Daoy (cell line): Measurements from ENCODE around the gene OTOG. TPM values are rescaled to one million over a fixed set of nuclear protein-coding genes. Genes with fewer than 3 reads are reported as not detected.
"Not testable (repeated sequence)": the region's sequence is repeated elsewhere in the genome, so short reads cannot be mapped to it uniquely, and the experiment has no call there.

Source experiments
- DNase-seq: peaks from one replicate; pipeline ENCODE4 v3.0.0-alpha.2; 2015; ENCODE audit warnings: low read depth
- total RNA-seq: library from RNA; depleted of rRNA; stranded (reverse); fragments of >200 nt; shearing (Covaris generic); gene quantifications from 2 replicates; pipeline ENCODE4 v1.2.3, GENCODE V29; 2014

Gene OTOG
- total RNA-seq, 1 experiment from 2014 or later, result not detected

GRCh38 chr11:17603056-17603825, 56.2 kb downstream of the OTOG start:
- DNase-seq, result no peak

- no peak for DNase-seq
Measured at GRCh38 chr11:17604201-17604914, 57.3 kb downstream of the OTOG start.

- no peak for DNase-seq
Measured at GRCh38 chr11:17604915-17605233, 57.8 kb downstream of the OTOG start.

GRCh38 chr11:17605651-17606122, 58.6 kb downstream of the OTOG start:
- no peak for DNase-seq

GRCh38 chr11:17606233-17607082, 59.4 kb downstream of the OTOG start:
- DNase-seq, result no peak

GRCh38 chr11:17607083-17607429, 60.0 kb downstream of the OTOG start:
- DNase-seq, result no peak

- DNase-seq, result no peak
Measured at GRCh38 chr11:17607591-17608570, 60.8 kb downstream of the OTOG start.

GRCh38 chr11:17608821-17609220, 61.8 kb downstream of the OTOG start:
- DNase-seq, result no peak

- DNase-seq, result no peak
Measured at GRCh38 chr11:17609291-17610084, 62.4 kb downstream of the OTOG start.

- DNase-seq, result no peak
Measured at GRCh38 chr11:17610085-17610894, 63.2 kb downstream of the OTOG start.

- DNase-seq, result no peak
Measured at GRCh38 chr11:17611049-17611448, 64.0 kb downstream of the OTOG start.

- DNase-seq, result no peak
Measured at GRCh38 chr11:17611503-17612220, 64.6 kb downstream of the OTOG start.

GRCh38 chr11:17612221-17613188, 65.4 kb downstream of the OTOG start:
- no peak for DNase-seq

GRCh38 chr11:17613428-17613962, 66.4 kb downstream of the OTOG start:
- DNase-seq, result no peak

GRCh38 chr11:17613983-17614382, 66.9 kb downstream of the OTOG start:
- DNase-seq, result no peak

- DNase-seq, result not testable (repeated sequence)
Measured at GRCh38 chr11:17622711-17623110, 75.7 kb downstream of the OTOG start.

GRCh38 chr11:17629113-17629512, 82.1 kb downstream of the OTOG start:
- DNase-seq, result no peak
